Measurements from ENCODE around the gene SUN1. TPM values are rescaled to one million over a fixed set of nuclear protein-coding genes. Genes with fewer than 3 reads are reported as not detected.

The SUN1 gene
- total and polyA plus RNA-seq, 2 experiments from 2014 or later = 63.3 to 145 TPM

DNA sequence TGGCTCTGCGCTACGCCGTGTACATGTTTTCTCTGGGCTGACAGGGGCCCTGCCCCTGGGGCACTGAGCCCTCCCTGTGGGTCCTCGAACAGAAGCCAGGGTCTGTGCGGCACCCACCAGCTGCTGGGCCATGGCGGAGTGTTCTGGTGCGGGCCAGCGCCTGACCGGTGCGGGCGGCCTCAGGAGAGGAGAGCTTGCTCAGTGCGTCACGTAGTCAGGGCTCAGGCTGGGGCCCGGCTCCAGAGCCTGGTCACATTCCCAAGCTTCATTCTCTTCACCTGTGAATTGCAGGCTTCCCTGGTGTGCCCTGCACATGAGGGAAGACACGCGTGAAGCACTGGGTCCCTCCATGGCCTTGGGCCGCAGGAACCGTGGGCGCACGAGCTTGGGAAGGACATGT lies 59.5 kb downstream of the SUN1 start:
- Mint-ChIP-seq H3K4me1 (no peaks in the 10 kb centered on the region), H3K36me3 (ENCODE audit: low read depth) (peaks cover 73% of the 10 kb centered on the region), H3K27ac (no peak overlapping the region), H3K9me3 (no peaks in the 10 kb centered on the region; the same call in 2 of the 3 replicates), H3K4me3 (no peak overlapping the region), H3K27me3 (ENCODE audit: insufficient read depth, low read depth, poor library complexity) (peaks cover 4% of the 10 kb centered on the region)
- H4K20me1 ChIP-seq (replicated peaks; ENCODE audit: insufficient read depth) = no peaks in the 10 kb centered on the region; the same call in 1 of the 2 replicates
- TF ChIP-seq, protein P1, sequence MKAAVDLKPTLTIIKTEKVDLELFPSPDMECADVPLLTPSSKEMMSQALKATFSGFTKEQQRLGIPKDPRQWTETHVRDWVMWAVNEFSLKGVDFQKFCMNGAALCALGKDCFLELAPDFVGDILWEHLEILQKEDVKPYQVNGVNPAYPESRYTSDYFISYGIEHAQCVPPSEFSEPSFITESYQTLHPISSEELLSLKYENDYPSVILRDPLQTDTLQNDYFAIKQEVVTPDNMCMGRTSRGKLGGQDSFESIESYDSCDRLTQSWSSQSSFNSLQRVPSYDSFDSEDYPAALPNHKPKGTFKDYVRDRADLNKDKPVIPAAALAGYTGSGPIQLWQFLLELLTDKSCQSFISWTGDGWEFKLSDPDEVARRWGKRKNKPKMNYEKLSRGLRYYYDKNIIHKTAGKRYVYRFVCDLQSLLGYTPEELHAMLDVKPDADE (IDR thresholded peaks at IDR 0.05) = no peak
- TF ChIP-seq STAT1 (IDR thresholded peaks at IDR 0.05; ENCODE audit: unreplicated experiment) = no peak
- TF ChIP-seq POLR2AphosphoS5 (IDR thresholded peaks at IDR 0.05; ENCODE audit: low read depth) = no peak
- TF ChIP-seq CREB1 (CRISPR knock-in tag; IDR thresholded peaks at IDR 0.05; ENCODE audit: low read depth) = no peak
- TF ChIP-seq, protein P2, sequence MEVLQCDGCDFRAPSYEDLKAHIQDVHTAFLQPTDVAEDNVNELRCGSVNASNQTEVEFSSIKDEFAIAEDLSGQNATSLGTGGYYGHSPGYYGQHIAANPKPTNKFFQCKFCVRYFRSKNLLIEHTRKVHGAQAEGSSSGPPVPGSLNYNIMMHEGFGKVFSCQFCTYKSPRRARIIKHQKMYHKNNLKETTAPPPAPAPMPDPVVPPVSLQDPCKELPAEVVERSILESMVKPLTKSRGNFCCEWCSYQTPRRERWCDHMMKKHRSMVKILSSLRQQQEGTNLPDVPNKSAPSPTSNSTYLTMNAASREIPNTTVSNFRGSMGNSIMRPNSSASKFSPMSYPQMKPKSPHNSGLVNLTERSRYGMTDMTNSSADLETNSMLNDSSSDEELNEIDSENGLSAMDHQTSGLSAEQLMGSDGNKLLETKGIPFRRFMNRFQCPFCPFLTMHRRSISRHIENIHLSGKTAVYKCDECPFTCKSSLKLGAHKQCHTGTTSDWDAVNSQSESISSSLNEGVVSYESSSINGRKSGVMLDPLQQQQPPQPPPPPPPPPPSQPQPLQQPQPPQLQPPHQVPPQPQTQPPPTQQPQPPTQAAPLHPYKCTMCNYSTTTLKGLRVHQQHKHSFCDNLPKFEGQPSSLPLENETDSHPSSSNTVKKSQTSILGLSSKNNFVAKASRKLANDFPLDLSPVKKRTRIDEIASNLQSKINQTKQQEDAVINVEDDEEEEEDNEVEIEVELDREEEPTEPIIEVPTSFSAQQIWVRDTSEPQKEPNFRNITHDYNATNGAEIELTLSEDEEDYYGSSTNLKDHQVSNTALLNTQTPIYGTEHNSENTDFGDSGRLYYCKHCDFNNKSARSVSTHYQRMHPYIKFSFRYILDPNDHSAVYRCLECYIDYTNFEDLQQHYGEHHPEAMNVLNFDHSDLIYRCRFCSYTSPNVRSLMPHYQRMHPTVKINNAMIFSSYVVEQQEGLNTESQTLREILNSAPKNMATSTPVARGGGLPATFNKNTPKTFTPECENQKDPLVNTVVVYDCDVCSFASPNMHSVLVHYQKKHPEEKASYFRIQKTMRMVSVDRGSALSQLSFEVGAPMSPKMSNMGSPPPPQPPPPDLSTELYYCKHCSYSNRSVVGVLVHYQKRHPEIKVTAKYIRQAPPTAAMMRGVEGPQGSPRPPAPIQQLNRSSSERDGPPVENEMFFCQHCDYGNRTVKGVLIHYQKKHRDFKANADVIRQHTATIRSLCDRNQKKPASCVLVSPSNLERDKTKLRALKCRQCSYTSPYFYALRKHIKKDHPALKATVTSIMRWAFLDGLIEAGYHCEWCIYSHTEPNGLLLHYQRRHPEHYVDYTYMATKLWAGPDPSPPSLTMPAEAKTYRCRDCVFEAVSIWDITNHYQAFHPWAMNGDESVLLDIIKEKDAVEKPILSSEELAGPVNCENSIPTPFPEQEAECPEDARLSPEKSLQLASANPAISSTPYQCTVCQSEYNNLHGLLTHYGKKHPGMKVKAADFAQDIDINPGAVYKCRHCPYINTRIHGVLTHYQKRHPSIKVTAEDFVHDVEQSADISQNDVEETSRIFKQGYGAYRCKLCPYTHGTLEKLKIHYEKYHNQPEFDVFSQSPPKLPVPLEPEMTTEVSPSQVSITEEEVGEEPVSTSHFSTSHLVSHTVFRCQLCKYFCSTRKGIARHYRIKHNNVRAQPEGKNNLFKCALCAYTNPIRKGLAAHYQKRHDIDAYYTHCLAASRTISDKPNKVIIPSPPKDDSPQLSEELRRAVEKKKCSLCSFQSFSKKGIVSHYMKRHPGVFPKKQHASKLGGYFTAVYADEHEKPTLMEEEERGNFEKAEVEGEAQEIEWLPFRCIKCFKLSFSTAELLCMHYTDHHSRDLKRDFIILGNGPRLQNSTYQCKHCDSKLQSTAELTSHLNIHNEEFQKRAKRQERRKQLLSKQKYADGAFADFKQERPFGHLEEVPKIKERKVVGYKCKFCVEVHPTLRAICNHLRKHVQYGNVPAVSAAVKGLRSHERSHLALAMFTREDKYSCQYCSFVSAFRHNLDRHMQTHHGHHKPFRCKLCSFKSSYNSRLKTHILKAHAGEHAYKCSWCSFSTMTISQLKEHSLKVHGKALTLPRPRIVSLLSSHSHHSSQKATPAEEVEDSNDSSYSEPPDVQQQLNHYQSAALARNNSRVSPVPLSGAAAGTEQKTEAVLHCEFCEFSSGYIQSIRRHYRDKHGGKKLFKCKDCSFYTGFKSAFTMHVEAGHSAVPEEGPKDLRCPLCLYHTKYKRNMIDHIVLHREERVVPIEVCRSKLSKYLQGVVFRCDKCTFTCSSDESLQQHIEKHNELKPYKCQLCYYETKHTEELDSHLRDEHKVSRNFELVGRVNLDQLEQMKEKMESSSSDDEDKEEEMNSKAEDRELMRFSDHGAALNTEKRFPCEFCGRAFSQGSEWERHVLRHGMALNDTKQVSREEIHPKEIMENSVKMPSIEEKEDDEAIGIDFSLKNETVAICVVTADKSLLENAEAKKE (CRISPR knock-in tag; IDR thresholded peaks at IDR 0.05) = no peak
- no peak for TF ChIP-seq EZH2phosphoT487 (IDR thresholded peaks at IDR 0.05; ENCODE audit: unreplicated experiment)
- no peak for TF ChIP-seq ZNF114 (CRISPR knock-in tag; IDR thresholded peaks at IDR 0.05)
- no peak overlapping the region for H3K4me3 ChIP-seq
- DNase-seq (ENCODE audit: low spot score) (no peak), ATAC-seq (no peak)
- H3K36me3 ChIP-seq (ENCODE audit: insufficient read depth) = 0 out of 2 replicates have a peak, but pooled peaks cover 6% of the 10 kb centered on the region
- no peak overlapping the region for H2AFZ ChIP-seq
- no peak overlapping the region for H3K4me2 ChIP-seq
- H3K9me2 ChIP-seq (ENCODE audit: insufficient read depth) = no peaks in the 10 kb centered on the region
- 0 out of 2 replicates have a peak, but pooled peaks cover 4% of the 10 kb centered on the region for H3F3A ChIP-seq (replicated peaks; ENCODE audit: low read depth)
- no peaks in the 10 kb centered on the region for H3K4me1 ChIP-seq (ENCODE audit: insufficient read depth)
- H3K27me3 ChIP-seq (ENCODE audit: insufficient read depth) = no peaks in the 10 kb centered on the region
- H3K27ac ChIP-seq (ENCODE audit: low read depth) = no peak overlapping the region
- H3K79me2 ChIP-seq (replicated peaks; ENCODE audit: insufficient read depth) = peaks cover 26% of the 10 kb centered on the region

Measured in GM23338 (cell line).